ENCODE measurements around the gene SCAPER. TPM values are rescaled to one million over a fixed set of nuclear protein-coding genes. Genes with fewer than 3 reads are reported as not detected.
"Not testable (repeated sequence)": the region's sequence is repeated elsewhere in the genome, so short reads cannot be mapped to it uniquely, and the experiment has no call there.

Gene SCAPER
- total RNA-seq, 4 donors from 2014 or later, result 18.7 to 22.4 (median 19.2) TPM

DNA sequence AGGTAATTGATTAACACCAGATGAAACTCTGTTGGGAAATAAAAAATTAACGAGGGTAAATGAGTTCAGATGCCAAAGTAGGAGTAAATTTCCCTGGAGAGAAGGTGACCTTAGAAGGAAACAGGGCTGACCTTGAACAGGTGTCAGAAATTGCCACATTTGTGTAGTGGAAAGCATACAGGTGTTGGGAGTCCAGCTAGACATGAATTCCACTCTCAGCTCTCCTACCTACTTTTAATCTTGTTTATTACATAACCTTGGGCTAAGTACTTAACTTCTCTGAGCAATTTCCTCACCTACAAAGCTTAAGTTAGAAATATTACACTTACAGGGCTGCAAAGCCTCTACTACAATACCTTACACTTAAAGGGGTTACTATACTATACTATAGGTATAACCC is 472.5 kb downstream of the SCAPER start:
- Histone ChIP-seq H3K4me3 (no peak overlapping the region), H3K36me3 (peaks cover 3 to 45% (median 13%) of the 10 kb centered on the region in 4 donors), H3K4me1 (peaks cover 0 to 9% (median 0%) of the 10 kb centered on the region in 4 donors), H3K9me3 (no peaks in the 10 kb centered on the region), H3K27me3 (no peaks in the 10 kb centered on the region), H3K27ac (replicated peaks in 1 of 4) (no peak overlapping the region)
- intact Hi-C loops (cut with DNase I), result no loop called here
- WGBS, result 78% methylated on average over 1 of the region's 1 CpG
- no peak for TF ChIP-seq POLR2AphosphoS5 (IDR thresholded peaks at IDR 0.05)
- TF ChIP-seq POLR2A (IDR thresholded peaks at IDR 0.05; ENCODE audit: low read depth), result no peak
- TF ChIP-seq, protein P1, sequence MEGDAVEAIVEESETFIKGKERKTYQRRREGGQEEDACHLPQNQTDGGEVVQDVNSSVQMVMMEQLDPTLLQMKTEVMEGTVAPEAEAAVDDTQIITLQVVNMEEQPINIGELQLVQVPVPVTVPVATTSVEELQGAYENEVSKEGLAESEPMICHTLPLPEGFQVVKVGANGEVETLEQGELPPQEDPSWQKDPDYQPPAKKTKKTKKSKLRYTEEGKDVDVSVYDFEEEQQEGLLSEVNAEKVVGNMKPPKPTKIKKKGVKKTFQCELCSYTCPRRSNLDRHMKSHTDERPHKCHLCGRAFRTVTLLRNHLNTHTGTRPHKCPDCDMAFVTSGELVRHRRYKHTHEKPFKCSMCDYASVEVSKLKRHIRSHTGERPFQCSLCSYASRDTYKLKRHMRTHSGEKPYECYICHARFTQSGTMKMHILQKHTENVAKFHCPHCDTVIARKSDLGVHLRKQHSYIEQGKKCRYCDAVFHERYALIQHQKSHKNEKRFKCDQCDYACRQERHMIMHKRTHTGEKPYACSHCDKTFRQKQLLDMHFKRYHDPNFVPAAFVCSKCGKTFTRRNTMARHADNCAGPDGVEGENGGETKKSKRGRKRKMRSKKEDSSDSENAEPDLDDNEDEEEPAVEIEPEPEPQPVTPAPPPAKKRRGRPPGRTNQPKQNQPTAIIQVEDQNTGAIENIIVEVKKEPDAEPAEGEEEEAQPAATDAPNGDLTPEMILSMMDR (IDR thresholded peaks at IDR 0.05), result no peak
- TF ChIP-seq EP300 (IDR thresholded peaks at IDR 0.05), result no peak
- DNase-seq (ENCODE audit: extremely low spot score), result no peak

DNA sequence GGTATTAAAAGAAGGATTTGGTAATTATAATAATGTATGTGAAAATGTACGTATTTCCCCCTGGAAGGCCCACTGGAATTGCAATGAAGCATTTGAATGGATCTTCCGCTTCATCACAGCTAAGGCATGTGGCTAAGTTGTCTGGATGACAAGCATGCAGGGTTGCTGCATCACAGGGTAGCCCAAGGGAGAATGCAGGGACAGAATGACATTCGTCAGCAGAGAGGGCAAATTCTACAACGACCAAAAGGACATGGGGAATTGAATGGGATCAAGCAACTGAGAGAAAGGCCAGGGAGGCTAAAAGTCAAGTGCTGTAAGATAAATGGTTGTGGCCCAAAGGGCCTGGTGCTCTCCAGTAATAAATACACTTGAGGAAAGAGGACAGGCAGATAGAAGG is 473.2 kb downstream of the SCAPER start:
- H3K36me3 ChIP-seq, result peaks cover 3 to 46% (median 13%) of the 10 kb centered on the region in 4 donors
- H3K9me3 ChIP-seq, result no peaks in the 10 kb centered on the region
- DNase-seq (ENCODE audit: extremely low spot score), result no peak
- no peaks in the 10 kb centered on the region for H3K27me3 ChIP-seq
- intact Hi-C loops (cut with DNase I), result no loop called here
- WGBS, result 76% methylated on average over 4 of the region's 4 CpGs
- no peak for TF ChIP-seq POLR2AphosphoS5 (IDR thresholded peaks at IDR 0.05)
- no peak for TF ChIP-seq EP300 (IDR thresholded peaks at IDR 0.05)
- TF ChIP-seq POLR2A (IDR thresholded peaks at IDR 0.05; ENCODE audit: low read depth), result no peak
- TF ChIP-seq, protein P1 (IDR thresholded peaks at IDR 0.05), result no peak
- no peak overlapping the region for H3K4me3 ChIP-seq
- no peak overlapping the region for H3K27ac ChIP-seq (replicated peaks in 1 of 4)
- H3K4me1 ChIP-seq, result peaks cover 0 to 9% (median 0%) of the 10 kb centered on the region in 4 donors

DNA sequence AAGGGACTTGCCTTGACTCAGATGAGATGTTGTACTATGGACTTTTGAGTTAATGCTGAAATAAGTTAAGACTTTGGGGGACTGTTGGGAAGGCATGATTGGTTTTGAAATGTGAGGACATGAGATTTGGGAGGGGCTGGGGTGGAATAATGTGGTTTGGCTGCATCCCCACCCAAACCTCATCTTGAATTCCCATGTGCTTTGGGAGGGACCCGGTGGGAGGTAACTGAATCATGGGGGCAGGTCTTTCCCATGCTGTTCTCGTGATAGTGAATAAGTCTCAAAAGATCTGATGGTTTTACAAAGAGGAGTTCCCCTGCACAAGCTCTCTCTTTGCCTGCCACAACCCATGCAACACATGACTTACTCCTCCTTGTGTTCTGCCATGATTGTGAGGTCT is 474.4 kb downstream of the SCAPER start:
- H3K36me3 ChIP-seq, result peaks cover 3 to 53% (median 19%) of the 10 kb centered on the region in 4 donors
- 83% methylated on average over 2 of the region's 2 CpGs for WGBS
- H3K9me3 ChIP-seq; intact Hi-C loops (cut with DNase I); H3K27ac ChIP-seq (replicated peaks in 1 of 4); H3K4me3 ChIP-seq; DNase-seq (ENCODE audit: extremely low spot score); H3K4me1 ChIP-seq; H3K27me3 ChIP-seq: not testable (repeated sequence)

DNA sequence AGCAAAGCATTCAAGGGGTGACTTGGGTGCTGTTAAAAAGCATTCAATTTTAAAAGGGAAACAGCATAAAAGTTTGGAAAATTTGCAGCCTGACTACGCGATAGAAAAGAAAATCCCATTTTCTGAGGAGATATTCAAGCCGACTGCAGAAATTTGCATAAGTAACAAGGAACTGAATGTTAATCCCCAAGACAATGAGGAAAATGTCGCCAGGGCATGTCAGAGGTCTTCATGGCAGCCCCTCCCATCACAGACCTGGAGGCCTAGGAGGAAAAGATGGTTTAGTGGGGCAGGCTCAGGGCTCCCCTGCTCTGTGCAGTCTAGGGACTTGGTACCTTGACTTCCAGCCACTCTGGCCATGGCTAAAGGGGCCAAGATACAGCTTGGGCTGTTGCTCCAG is 475.5 kb downstream of the SCAPER start:
- no peak overlapping the region for H3K27ac ChIP-seq (replicated peaks in 1 of 4)
- TF ChIP-seq POLR2A (IDR thresholded peaks at IDR 0.05; ENCODE audit: low read depth) (no peak), POLR2AphosphoS5 (IDR thresholded peaks at IDR 0.05) (no peak), EP300 (IDR thresholded peaks at IDR 0.05) (no peak)
- TF ChIP-seq, protein P1 (IDR thresholded peaks at IDR 0.05), result no peak
- intact Hi-C loops (cut with DNase I), result no loop called here
- no peak overlapping the region for H3K4me3 ChIP-seq
- peaks cover 0 to 9% (median 0%) of the 10 kb centered on the region in 4 donors for H3K4me1 ChIP-seq
- no peaks in the 10 kb centered on the region for H3K9me3 ChIP-seq
- DNase-seq (ENCODE audit: extremely low spot score), result no peak
- 97% methylated on average over 4 of the region's 4 CpGs for WGBS
- peaks cover 3 to 53% (median 20%) of the 10 kb centered on the region in 4 donors for H3K36me3 ChIP-seq
- H3K27me3 ChIP-seq, result no peaks in the 10 kb centered on the region

DNA sequence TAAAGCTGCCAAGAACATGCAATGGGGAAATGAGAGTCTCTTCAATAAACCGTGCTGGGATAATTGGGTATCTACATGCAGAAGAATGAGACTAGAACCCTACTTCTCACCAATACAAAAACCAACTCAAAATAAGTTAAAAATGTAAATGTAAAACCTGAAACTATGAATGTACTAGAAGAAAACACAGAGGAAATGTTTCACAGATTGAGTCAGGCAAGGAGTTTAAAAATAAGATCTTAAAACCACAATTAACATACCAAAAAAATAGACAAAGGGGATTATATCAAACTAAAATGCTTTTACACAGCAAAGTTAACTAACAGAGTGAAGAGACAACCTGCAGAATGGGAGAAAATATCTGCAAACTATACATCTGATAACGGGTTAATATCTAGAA is 478.2 kb downstream of the SCAPER start:
- Histone ChIP-seq H3K9me3 (no peaks in the 10 kb centered on the region), H3K27ac (replicated peaks in 1 of 4) (no peak overlapping the region), H3K27me3 (no peaks in the 10 kb centered on the region), H3K4me3 (no peak overlapping the region), H3K4me1 (no peaks in the 10 kb centered on the region), H3K36me3 (peaks cover 3 to 38% (median 15%) of the 10 kb centered on the region in 4 donors)
- TF ChIP-seq, protein P1 (IDR thresholded peaks at IDR 0.05), result no peak
- no peak for TF ChIP-seq POLR2AphosphoS5 (IDR thresholded peaks at IDR 0.05)
- no peak for TF ChIP-seq POLR2A (IDR thresholded peaks at IDR 0.05; ENCODE audit: low read depth)
- no peak for TF ChIP-seq EP300 (IDR thresholded peaks at IDR 0.05)
- WGBS, result 99% methylated on average over 2 of the region's 2 CpGs
- intact Hi-C loops (cut with DNase I), result no loop called here
- no peak for DNase-seq (ENCODE audit: extremely low spot score)

Measured in esophagus muscularis mucosa (tissue), 4 donors.